Measurements from ENCODE around the gene VAV3. TPM values are rescaled to one million over a fixed set of nuclear protein-coding genes. Genes with fewer than 3 reads are reported as not detected.

VAV3 gene
- total and polyA plus RNA-seq, 10 of the 15 experiments (the other 5 are each of a cell fraction or from before 2014, with no cell fraction given), result 0.84 to 5.5 (median 3.4) TPM

- TF ChIP-seq CHD4 (IDR thresholded peaks at IDR 0.05) (no peak), E2F8 (IDR thresholded peaks at IDR 0.05; ENCODE audit: low read depth, partially characterized antibody) (no peak), SMC3 (IDR thresholded peaks at IDR 0.05; ENCODE audit: borderline replicate concordance, low read length) (no peak), DPF2 (IDR thresholded peaks at IDR 0.05) (no peak), MYC (IDR thresholded peaks at IDR 0.05; ENCODE audit: insufficient read depth, insufficient read length, insufficient replicate concordance, low read length, severe bottlenecking) (no peak), NFYB (IDR thresholded peaks at IDR 0.05; ENCODE audit: insufficient read depth, low read depth, low read length) (no peak), IRF5 (IDR thresholded peaks at IDR 0.05; ENCODE audit: borderline replicate concordance) (no peak), HCFC1 (IDR thresholded peaks at IDR 0.05; ENCODE audit: low read length) (no peak)
Measured at GRCh38 chr1:107862064-107862463, 102.9 kb downstream of the VAV3 start (continued).

GRCh38 chr1:107858323-107858722 is 106.7 kb downstream of the VAV3 start:
- ChIA-PET POLR2A (interaction anchor here (0.6 kb wide), 1 partner anchor 7 kb away, joined by 4 read pairs; no protein-coding TSS in a partner anchor), CTCF (no interaction called here), SMC1A (ENCODE audit: uncharacterized antibody, unreplicated experiment) (no interaction called here), RAD21 (ENCODE audit: unreplicated experiment) (no interaction called here)
- ATAC-seq (no peak), DNase-seq (ENCODE audit: low read depth, low spot score) (no peak), FAIRE-seq (no peak)
- intact Hi-C loops (cut with micrococcal nuclease; ENCODE audit: unreplicated experiment) (no loop called here), in situ Hi-C loops (cut with MboI) (no loop called here)
- no peaks in the 10 kb centered on the region for H3K27me3 ChIP-seq (replicated peaks in 1 of 2; ENCODE audit: control insufficient read depth in 2 of 2, insufficient read depth in 2 of 2, low read length in 1 of 2)
- H3K9ac ChIP-seq (ENCODE audit: control insufficient read depth, insufficient read depth, low read length), result no peak overlapping the region
- H3K4me1 ChIP-seq (ENCODE audit: control insufficient read depth, insufficient read depth, low read length), result no peaks in the 10 kb centered on the region
- no TSS peak for BruUV-seq (replicated peaks)
- no peaks in the 10 kb centered on the region for H3K36me3 ChIP-seq (ENCODE audit: control insufficient read depth in 2 of 2, insufficient read depth in 2 of 2, low read length in 1 of 2)
- 27% methylated on average over 5 of the region's 5 CpGs for WGBS (ENCODE audit: insufficient coverage, insufficient replicate concordance, low lambda C conversion rate, missing lambda C conversion rate)
- H3K9me3 ChIP-seq (replicated peaks; ENCODE audit: control insufficient read depth, insufficient read depth, low read length), result no peaks in the 10 kb centered on the region
- no peak overlapping the region for H2AFZ ChIP-seq (ENCODE audit: control insufficient read depth, low read depth, low read length)
- TF ChIP-seq EP300 (IDR thresholded peaks at IDR 0.05; ENCODE audit: borderline replicate concordance in 1 of 2, control insufficient read depth in 1 of 2, low read depth in 2 of 2, low read length in 2 of 2) (no peak), MTA3 (IDR thresholded peaks at IDR 0.05; ENCODE audit: borderline replicate concordance, low read length) (no peak), POLR2AphosphoS5 (IDR thresholded peaks at IDR 0.05; ENCODE audit: low read length) (no peak), POLR2A (IDR thresholded peaks at IDR 0.05; ENCODE audit: low read depth, low read length) (no peak), HDGF (IDR thresholded peaks at IDR 0.05) (no peak), TCF12 (IDR thresholded peaks at IDR 0.05; ENCODE audit: low read depth, low read length) (no peak), TAF1 (IDR thresholded peaks at IDR 0.05; ENCODE audit: borderline replicate concordance, low read depth, low read length) (no peak), IKZF1 (conservative IDR thresholded peaks at IDR 0.05) (no peak), MXI1 (IDR thresholded peaks at IDR 0.05; ENCODE audit: low read depth, low read length) (no peak), CBX5 (IDR thresholded peaks at IDR 0.05; ENCODE audit: low read depth) (no peak), MTA2 (IDR thresholded peaks at IDR 0.05; ENCODE audit: low read depth) (no peak)
- H3K4me2 ChIP-seq (ENCODE audit: control insufficient read depth, insufficient read depth), result no peak overlapping the region
- no peak overlapping the region for H3K4me3 ChIP-seq
- H3K27ac ChIP-seq (ENCODE audit: control insufficient read depth, insufficient read depth), result no peak overlapping the region
- no peaks in the 10 kb centered on the region for H3K79me2 ChIP-seq (ENCODE audit: control insufficient read depth, insufficient read depth, low read length)
- no peaks in the 10 kb centered on the region for H4K20me1 ChIP-seq (ENCODE audit: control insufficient read depth, insufficient read depth)

Measured in GM12878 (cell line).